ENCODE measurements around the gene SMARCE1.

Gene SMARCE1

DNA sequence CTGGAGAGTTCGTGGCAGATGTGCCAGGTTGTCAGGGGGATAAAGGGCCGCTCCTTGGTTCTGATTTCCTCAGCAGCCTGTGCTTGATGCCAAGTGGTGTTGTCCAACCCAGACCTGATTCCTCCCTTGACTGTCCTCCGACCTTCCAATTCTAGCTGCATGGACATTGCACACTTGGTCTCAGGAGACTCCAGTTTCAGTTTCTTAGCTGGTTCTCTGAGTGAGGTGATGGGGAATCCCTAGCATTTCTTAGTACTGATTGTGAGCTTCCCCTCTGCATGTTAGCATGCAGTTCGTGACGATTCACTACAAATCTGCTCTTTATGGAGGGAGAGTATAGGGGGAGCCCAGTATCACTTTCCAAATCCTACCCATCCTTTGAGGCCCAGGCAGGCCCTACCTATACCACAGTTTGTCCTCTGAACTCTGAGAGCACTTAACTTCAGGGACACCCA, 70.0 kb downstream of the SMARCE1 start:
- DNase-seq: no peak

DNA sequence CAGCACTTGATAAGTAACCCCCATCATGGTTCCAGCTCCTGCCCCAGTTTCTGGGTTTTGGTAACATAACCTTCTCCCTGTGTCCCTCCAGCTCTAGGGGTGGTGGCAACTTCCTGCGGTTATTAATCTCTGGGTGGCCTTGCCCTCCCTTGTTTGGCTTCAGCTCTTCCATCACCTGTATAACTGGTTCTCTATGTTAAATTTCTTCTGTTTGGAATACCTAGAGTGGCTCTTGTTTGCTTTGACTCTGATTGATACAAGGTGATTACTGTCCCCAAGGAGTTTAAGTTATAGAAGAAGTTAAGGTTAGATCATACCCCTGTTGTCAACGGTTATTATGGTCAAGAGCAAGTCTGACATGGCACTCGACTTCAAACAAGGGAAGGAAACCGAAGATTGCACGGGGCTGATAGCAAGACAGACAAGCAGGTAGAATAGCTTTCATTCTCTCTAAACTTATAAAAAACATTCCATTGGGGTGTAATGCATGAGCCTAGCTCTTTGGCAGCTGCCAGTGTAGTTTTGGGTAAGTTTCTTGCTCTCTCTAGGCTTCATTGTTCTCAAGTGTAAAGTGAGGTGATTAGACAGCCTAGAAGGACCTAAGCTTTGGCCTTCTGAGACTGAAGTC, 71.4 kb downstream of the SMARCE1 start:
- no peak for DNase-seq

Measured in fibroblast of skin of right quadriceps (primary cell).